ENCODE measurements around the gene KLF4.

Gene KLF4

GRCh38 chr9:107455425-107456135, 34.0 kb downstream of the KLF4 start:
- DNase-seq (ENCODE audit: low read depth in 4 of 4, low spot score in 1 of 4), result no peak

GRCh38 chr9:107453479-107453878, 36.1 kb downstream of the KLF4 start:
- no peak for DNase-seq (ENCODE audit: low read depth in 4 of 4, low spot score in 1 of 4)

- no peak for DNase-seq (ENCODE audit: low read depth in 4 of 4, low spot score in 1 of 4)
These were observed 41.7 kb downstream of the KLF4 start for GRCh38 chr9:107447834-107448233.

- no peak for DNase-seq (ENCODE audit: low read depth in 4 of 4, low spot score in 1 of 4)
These were observed 42.5 kb downstream of the KLF4 start for GRCh38 chr9:107447081-107447480.

GRCh38 chr9:107446491-107446890, 43.1 kb downstream of the KLF4 start:
- no peak for DNase-seq (ENCODE audit: low read depth in 4 of 4, low spot score in 1 of 4)

- DNase-seq (ENCODE audit: low read depth in 4 of 4, low spot score in 1 of 4), result no peak
These were observed 45.8 kb downstream of the KLF4 start for GRCh38 chr9:107443786-107444185.

GRCh38 chr9:107439991-107440456, 49.5 kb downstream of the KLF4 start:
- DNase-seq (ENCODE audit: low read depth in 4 of 4, low spot score in 1 of 4), result no peak

- DNase-seq (ENCODE audit: low read depth in 4 of 4, low spot score in 1 of 4), result no peak
These were observed 51.1 kb downstream of the KLF4 start for GRCh38 chr9:107438211-107439031.

- no peak for DNase-seq (ENCODE audit: low read depth in 4 of 4, low spot score in 1 of 4)
These were observed 51.9 kb downstream of the KLF4 start for GRCh38 chr9:107437716-107438115.

GRCh38 chr9:107435415-107435814, 54.2 kb downstream of the KLF4 start:
- no peak for DNase-seq (ENCODE audit: low read depth in 4 of 4, low spot score in 1 of 4)
